ENCODE data around the gene FOXP1. TPM values are rescaled to one million over a fixed set of nuclear protein-coding genes. Genes with fewer than 3 reads are reported as not detected.

FOXP1 gene
- total and polyA plus RNA-seq, 2 of the 13 experiments (the other 11 are each of a cell fraction or from before 2014, with no cell fraction given) = 40.4 to 59.0 TPM

- no peak for TF ChIP-seq PATZ1 (CRISPR knock-in tag; IDR thresholded peaks at IDR 0.05)
- TF ChIP-seq CEBPZ (IDR thresholded peaks at IDR 0.05; ENCODE audit: low read length) = no peak
- no peak for TF ChIP-seq ADNP (CRISPR knock-in tag; IDR thresholded peaks at IDR 0.05)
- TF ChIP-seq ZFYVE20 (CRISPR knock-in tag; IDR thresholded peaks at IDR 0.05; ENCODE audit: borderline replicate concordance, low read depth) = no peak
- no peak for TF ChIP-seq ZSCAN22 (CRISPR knock-in tag; IDR thresholded peaks at IDR 0.05)
- TF ChIP-seq MYNN (CRISPR knock-in tag; IDR thresholded peaks at IDR 0.05; ENCODE audit: low read depth) = no peak
- no peak for TF ChIP-seq ZNF264 (CRISPR knock-in tag; IDR thresholded peaks at IDR 0.05)
- TF ChIP-seq NR2F6 (IDR thresholded peaks at IDR 0.05) = no peak
- no peak for TF ChIP-seq NR2F6 (CRISPR knock-in tag; IDR thresholded peaks at IDR 0.05)
- no peak for TF ChIP-seq ZNF256 (CRISPR knock-in tag; conservative IDR thresholded peaks at IDR 0.05)
These were observed 212.2 kb downstream of the FOXP1 start (continued) for GRCh38 chr3:71371282-71371681.
